ENCODE data around the gene FRMD4A. TPM values are rescaled to one million over a fixed set of nuclear protein-coding genes. Genes with fewer than 3 reads are reported as not detected.
A peak's percentile ranks its signal among the peaks of the same experiment; 100 is the strongest.
"Not testable (repeated sequence)": the region's sequence is repeated elsewhere in the genome, so short reads cannot be mapped to it uniquely, and the experiment has no call there.

Gene FRMD4A
- polyA plus RNA-seq, 3 donors, result 82.0 to 91.8 (median 86.9) TPM

GRCh38 chr10:13725594-13725993 is 605.1 kb downstream of the FRMD4A start:
- no peak for DNase-seq (ENCODE audit: extremely low read depth in 1 of 11, low read depth in 9 of 11, low spot score in 4 of 11)

- DNase-seq (ENCODE audit: extremely low read depth in 1 of 11, low read depth in 9 of 11, low spot score in 4 of 11), result no peak
Measured at GRCh38 chr10:13724484-13724883, 606.2 kb downstream of the FRMD4A start.

GRCh38 chr10:13722747-13723653 is 607.7 kb downstream of the FRMD4A start:
- no peak for DNase-seq (ENCODE audit: extremely low read depth in 1 of 11, low read depth in 9 of 11, low spot score in 4 of 11)

GRCh38 chr10:13721486-13721885 is 609.2 kb downstream of the FRMD4A start:
- no peak for DNase-seq (ENCODE audit: extremely low read depth in 1 of 11, low read depth in 9 of 11, low spot score in 4 of 11)

- no peak for DNase-seq (ENCODE audit: extremely low read depth in 1 of 11, low read depth in 9 of 11, low spot score in 4 of 11)
Measured at GRCh38 chr10:13720699-13721098, 610.0 kb downstream of the FRMD4A start.

- no peak for DNase-seq (ENCODE audit: extremely low read depth in 1 of 11, low read depth in 9 of 11, low spot score in 4 of 11)
Measured at GRCh38 chr10:13719425-13719824, 611.3 kb downstream of the FRMD4A start.

GRCh38 chr10:13718820-13719219 is 611.9 kb downstream of the FRMD4A start:
- DNase-seq (ENCODE audit: extremely low read depth in 1 of 11, low read depth in 9 of 11, low spot score in 4 of 11), result no peak

- peak in 1 of 11 donors; percentile 47 for DNase-seq (ENCODE audit: extremely low read depth in 1 of 11, low read depth in 9 of 11, low spot score in 4 of 11)
Measured at GRCh38 chr10:13717936-13718772, 612.6 kb downstream of the FRMD4A start.

GRCh38 chr10:13717571-13717935 is 613.2 kb downstream of the FRMD4A start:
- DNase-seq (ENCODE audit: extremely low read depth in 1 of 11, low read depth in 9 of 11, low spot score in 4 of 11), result no peak

- DNase-seq (ENCODE audit: extremely low read depth in 1 of 11, low read depth in 9 of 11, low spot score in 4 of 11), result peak in 1 of 11 donors; percentile 71
Measured at GRCh38 chr10:13716081-13717071, 614.3 kb downstream of the FRMD4A start.

- not testable (repeated sequence) for DNase-seq (ENCODE audit: extremely low read depth in 1 of 11, low read depth in 9 of 11, low spot score in 4 of 11)
Measured at GRCh38 chr10:13715596-13715995, 615.1 kb downstream of the FRMD4A start.

GRCh38 chr10:13715100-13715499 is 615.6 kb downstream of the FRMD4A start:
- DNase-seq (ENCODE audit: extremely low read depth in 1 of 11, low read depth in 9 of 11, low spot score in 4 of 11), result peak in 1 of 11 donors; percentile 44

GRCh38 chr10:13712837-13713581 is 617.7 kb downstream of the FRMD4A start:
- no peak for DNase-seq (ENCODE audit: extremely low read depth in 1 of 11, low read depth in 9 of 11, low spot score in 4 of 11)

- DNase-seq (ENCODE audit: extremely low read depth in 1 of 11, low read depth in 9 of 11, low spot score in 4 of 11), result no peak
Measured at GRCh38 chr10:13712476-13712836, 618.3 kb downstream of the FRMD4A start.

- DNase-seq (ENCODE audit: extremely low read depth in 1 of 11, low read depth in 9 of 11, low spot score in 4 of 11), result no peak
Measured at GRCh38 chr10:13711291-13711690, 619.4 kb downstream of the FRMD4A start.

- DNase-seq (ENCODE audit: extremely low read depth in 1 of 11, low read depth in 9 of 11, low spot score in 4 of 11), result no peak
Measured at GRCh38 chr10:13709931-13710650, 620.6 kb downstream of the FRMD4A start.

GRCh38 chr10:13708256-13708990 is 622.3 kb downstream of the FRMD4A start:
- peak in 4 of 11 donors; percentile 39 to 79 (median 72) for DNase-seq (ENCODE audit: extremely low read depth in 1 of 11, low read depth in 9 of 11, low spot score in 4 of 11)

All from renal cortex interstitium (tissue), 11 donors.